GM19468 (cell line): Measurements from ENCODE around the gene CST11.
"Not testable (repeated sequence)": the region's sequence is repeated elsewhere in the genome, so short reads cannot be mapped to it uniquely, and the experiment has no call there.

Experiments
- ATAC-seq: cut with Tn5 transposase; IDR thresholded peaks from one replicate; pipeline ENCODE4 v1.9.1; 2021; ENCODE audit warnings: mild to moderate bottlenecking, moderate library complexity, moderate number of reproducible peaks; ENCODE audit not compliant: unreplicated experiment; ENCODE audit errors: extremely low read depth

Gene CST11

GRCh38 chr20:23452776-23453175 is at the start of gene CST11:
CST11 (minus strand) TSS chr20:23452876; CDS start chr20:23452811, 65 bp downstream.
- no peak for ATAC-seq

- no peak for ATAC-seq
Observed at GRCh38 chr20:23501926-23502325, 49.2 kb upstream of the CST11 start.

GRCh38 chr20:23497536-23497935 is 44.9 kb upstream of the CST11 start:
- no peak for ATAC-seq

GRCh38 chr20:23493172-23493772 is 40.6 kb upstream of the CST11 start:
- no peak for ATAC-seq

GRCh38 chr20:23492292-23492691 is 39.6 kb upstream of the CST11 start:
- no peak for ATAC-seq

GRCh38 chr20:23490817-23491216 is 38.1 kb upstream of the CST11 start, which contains the start of gene CST8:
CST8 (plus strand) TSS chr20:23491117; CDS start chr20:23491668, 551 bp downstream.
- no peak for ATAC-seq

GRCh38 chr20:23488996-23489395 is 36.3 kb upstream of the CST11 start:
- ATAC-seq = no peak

- ATAC-seq = no peak
Observed at GRCh38 chr20:23488470-23488869, 35.8 kb upstream of the CST11 start.

- no peak for ATAC-seq
Observed at GRCh38 chr20:23484081-23484480, 31.4 kb upstream of the CST11 start.

GRCh38 chr20:23482138-23482537 is 29.5 kb upstream of the CST11 start:
- no peak for ATAC-seq

- no peak for ATAC-seq
Observed at GRCh38 chr20:23479043-23479442, 26.4 kb upstream of the CST11 start.

GRCh38 chr20:23477223-23477622 is 24.5 kb upstream of the CST11 start:
- ATAC-seq = no peak

GRCh38 chr20:23476015-23476754 is 23.5 kb upstream of the CST11 start:
- ATAC-seq = no peak

GRCh38 chr20:23475395-23475794 is 22.7 kb upstream of the CST11 start:
- no peak for ATAC-seq

GRCh38 chr20:23473293-23473692 is 20.6 kb upstream of the CST11 start:
- ATAC-seq = not testable (repeated sequence)

GRCh38 chr20:23472306-23472705 is 19.6 kb upstream of the CST11 start:
- ATAC-seq = not testable (repeated sequence)

GRCh38 chr20:23466961-23467360 is 14.3 kb upstream of the CST11 start:
- ATAC-seq = not testable (repeated sequence)

GRCh38 chr20:23461180-23461579 is 8.5 kb upstream of the CST11 start:
- ATAC-seq = no peak

- no peak for ATAC-seq
Observed at GRCh38 chr20:23459461-23460150, 6.9 kb upstream of the CST11 start.

- ATAC-seq = no peak
Observed at GRCh38 chr20:23456873-23457272, 4.2 kb upstream of the CST11 start.

GRCh38 chr20:23456409-23456808 is 3.7 kb upstream of the CST11 start:
- ATAC-seq = no peak
